Lung microvascular endothelial cell (primary cell): ENCODE measurements around the gene HES3. TPM values are rescaled to one million over a fixed set of nuclear protein-coding genes. Genes with fewer than 3 reads are reported as not detected.

ENCODE experiments used
- DNase-seq, 2 donors: peaks; one replicate each; pipeline versions ENCODE4 v3.0.0 to v3.0.0-alpha.2; 2010; ENCODE audit warnings: low read depth in 2 of 2
- total RNA-seq: library from RNA; depleted of rRNA; stranded (reverse); fragments of >200 nt; gene quantifications from 2 replicates; pipeline ENCODE4 v1.2.1, GENCODE V29; 2014

HES3 gene, protein sequence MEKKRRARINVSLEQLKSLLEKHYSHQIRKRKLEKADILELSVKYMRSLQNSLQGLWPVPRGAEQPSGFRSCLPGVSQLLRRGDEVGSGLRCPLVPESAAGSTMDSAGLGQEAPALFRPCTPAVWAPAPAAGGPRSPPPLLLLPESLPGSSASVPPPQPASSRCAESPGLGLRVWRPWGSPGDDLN
- total RNA-seq, result not detected in 2 replicates

DNA sequence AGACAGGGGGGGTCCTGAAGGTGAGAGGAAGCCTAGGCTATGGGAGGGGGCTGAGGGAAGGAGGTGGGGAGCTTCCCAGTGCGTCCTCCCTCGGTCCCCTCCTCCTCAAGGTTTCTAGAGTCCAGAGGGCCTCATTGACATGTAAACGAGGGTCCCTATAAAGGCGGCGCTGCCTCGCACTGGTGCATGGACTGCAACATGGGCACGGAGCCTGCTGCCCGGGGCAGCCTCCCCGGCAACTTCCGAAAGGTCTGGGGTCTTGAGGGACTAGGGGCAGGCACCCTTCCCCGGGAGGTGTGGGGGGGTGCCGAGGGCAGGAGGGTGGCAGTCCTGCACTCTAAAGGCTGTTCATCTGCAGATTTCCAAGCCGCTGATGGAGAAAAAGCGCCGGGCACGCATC, at the start of gene HES3:
Gene HES3 (plus strand): TSS at position 187 of the 400 bp plus-strand sequence. CDS start 187 bp downstream, at position 374.
- DNase-seq, result no peak

DNA sequence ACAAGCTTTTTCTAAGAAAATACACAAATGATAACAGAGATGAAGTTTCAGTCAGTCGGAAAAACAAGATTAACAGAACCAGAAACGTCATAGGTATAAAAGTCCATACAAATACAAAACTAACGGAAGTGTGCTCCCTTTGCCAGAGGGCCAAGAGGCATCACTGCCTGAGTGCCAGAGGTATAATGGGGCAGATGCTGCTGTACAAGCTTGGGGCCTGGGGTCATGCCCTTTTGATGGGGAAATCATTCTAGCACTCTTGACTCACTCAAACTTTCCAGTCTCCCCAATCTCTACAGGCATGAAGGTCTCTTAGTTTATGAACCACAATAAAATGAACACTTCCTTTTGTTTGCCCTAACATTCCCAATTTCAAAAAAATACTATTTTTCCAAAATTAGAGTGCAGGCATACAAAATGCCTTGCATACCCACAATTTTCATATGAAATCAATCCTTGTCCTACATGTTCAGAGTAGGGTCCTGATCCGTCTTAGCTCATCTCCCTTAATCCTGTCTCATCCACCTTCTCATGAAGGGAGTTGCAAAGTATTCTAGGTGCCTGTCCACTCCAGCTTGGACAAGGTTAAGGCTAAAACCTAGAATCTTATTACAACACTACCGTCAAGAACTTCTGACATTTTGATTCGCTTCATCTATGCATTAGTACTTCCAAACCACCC, 46.1 kb upstream of the HES3 start:
- DNase-seq, result no peak

DNA sequence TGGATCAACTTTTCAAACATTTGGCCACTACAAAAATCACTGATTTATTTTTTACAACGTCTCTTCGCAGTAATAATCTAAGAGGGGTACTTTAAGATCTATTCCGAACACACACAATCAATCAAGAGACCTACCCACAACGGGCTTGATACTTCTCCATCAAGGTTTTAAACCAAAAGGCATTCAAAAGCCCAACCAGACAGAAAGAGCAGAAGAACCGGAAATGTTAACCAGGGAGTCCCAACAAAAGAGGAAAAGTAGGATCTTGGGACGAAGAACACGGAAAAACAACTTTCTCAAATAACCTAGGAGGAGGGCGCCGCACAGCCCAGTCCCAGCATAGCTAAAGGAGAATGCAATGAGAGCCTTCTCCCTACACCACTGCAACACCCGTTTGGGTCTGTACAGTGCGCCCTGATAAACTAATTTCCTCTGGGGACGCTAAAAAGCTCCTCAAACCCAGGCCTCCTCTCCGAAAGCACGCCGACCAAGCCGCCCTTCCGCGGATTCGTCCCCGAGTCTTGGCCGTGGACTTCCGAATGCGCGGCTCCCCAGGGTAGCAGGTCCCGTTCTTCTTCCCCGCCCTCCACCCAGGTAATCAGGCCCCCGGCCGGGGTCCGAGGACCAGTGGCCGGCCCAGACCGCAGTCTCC, 45.2 kb upstream of the HES3 start:
- peak; percentile 39 to 40 for DNase-seq

DNA sequence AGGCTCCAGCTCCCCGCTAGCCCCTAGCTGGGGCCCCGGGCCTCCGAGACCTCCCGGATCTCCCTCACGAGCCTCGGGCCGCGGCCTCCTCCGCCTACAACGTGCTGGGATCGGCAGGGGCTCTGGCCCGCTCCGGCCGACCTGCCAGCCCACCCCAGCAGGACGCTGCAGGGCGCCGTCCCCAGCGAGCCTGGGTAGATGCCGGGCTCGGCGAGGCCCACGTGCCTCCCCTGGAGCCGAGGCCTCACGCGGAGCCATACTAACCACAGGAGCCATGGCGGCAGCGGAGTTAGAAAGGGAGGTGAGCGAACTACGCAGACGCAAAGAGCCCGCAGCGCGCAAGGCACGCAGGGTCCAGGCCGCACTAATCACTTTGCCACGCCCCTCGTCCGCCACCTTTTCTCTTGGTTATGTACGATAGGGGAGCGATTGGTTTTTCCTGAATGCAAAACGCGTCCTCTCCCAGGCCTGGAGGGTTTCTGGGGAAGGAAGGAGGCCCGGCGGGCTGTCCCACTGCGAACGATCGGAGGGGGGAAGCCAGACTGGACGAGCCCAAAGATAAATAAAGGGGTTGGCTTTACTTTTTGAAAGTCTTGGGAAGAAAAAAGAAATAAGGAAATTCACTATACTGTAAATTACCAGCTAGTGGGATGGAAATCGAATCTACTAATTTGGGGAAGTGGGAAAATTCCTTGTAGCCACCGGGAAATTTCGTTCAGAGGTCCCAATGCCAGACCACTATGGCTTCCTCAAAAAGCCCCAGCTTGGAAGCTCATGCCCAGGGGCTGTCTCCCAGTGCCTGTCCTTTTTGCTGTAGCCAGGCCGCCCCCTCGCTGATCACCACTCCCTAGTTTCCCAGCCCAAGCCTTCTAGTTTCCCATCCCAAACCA, 44.4 kb upstream of the HES3 start, which contains the start of gene RPL22:
Gene RPL22 (minus strand): TSS at position 298 of the 890 bp plus-strand sequence. CDS start 22 bp downstream, at position 276.
- DNase-seq, result peak; percentile 99

DNA sequence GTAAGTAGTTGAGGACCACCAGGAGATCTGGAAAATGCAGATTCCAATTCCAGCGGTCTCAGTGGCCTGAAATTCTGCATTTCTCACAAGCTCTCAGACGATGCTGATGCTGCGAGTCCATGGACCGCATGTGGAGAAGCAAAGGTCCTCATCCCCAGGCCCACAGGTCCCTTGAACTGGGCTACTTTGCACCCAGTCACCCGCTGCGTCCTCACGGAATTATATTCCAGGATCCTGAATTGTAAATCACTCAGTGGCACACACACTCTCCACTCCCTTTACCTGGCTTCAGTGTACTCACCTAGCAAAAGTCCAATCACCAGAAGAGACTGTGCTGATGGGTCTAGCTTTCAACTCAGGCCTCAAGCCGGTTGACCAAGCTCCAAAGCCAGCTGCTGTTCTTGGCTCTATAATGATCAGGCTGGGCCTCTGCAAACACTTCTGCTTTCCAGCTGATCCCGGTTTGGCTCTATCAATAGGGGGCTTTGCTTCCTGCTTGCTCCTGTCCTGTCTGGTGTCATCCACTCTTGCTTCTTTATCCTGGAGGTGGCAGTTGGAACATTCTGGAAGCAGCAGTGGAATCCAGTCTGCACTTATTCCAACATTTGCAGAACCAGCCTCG, 43.7 kb upstream of the HES3 start:
- DNase-seq, result no peak

DNA sequence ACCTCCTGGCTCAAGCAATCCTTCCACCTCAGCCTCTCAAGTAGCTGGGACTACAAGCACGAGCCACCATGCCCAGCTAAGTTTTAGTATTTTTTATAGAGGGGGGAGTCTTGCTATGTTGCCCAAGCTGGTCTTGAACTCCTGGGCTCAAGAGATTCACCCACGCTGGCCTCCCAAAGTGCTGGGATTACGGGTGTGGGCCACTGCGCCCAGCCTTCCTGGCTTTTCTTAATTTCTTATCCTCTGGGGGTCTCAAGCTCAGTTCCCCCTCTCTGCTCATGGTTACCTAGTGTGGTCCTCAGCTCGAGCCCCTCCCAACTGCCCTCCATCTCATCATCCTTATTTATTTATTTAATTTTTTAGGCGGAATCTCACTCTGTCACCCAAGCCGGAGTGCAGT, 41.7 kb upstream of the HES3 start:
- DNase-seq, result no peak

DNA sequence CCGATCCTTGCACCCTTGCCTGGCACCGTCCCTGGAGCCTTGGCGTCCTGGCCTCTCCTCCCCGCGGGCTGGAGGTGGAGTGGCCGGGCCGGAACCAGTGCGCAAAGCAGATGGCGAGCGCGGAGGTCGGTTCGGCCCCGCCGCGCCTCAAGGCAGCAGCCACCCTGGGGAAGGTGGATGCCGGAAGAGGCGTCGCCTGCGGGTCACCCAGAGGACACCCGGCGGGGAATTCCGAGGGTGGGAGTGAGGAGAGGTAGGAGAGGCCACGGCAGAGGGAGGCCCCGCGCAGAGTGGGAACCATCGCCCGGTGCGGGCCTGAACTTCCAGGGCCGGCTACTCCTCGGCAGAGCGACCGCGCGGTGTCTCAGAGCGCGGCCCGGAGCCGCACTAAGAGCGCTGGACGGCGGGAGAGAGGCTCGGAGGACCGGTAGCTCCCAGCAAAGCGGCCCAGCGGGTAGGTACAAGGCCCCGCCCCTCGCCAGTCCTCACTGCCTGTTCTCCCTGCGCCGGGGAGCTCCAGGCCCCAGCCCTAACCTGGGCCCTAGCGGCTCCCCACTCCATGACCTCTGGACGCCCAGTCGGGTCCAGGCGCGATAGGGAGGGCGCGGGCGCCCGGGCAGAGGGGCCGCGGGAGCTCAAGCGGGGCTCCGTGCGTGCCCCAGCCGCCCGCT, 38.0 kb upstream of the HES3 start, which contains the start of gene RNF207:
Gene RNF207 (plus strand): TSS at position 271 of the 671 bp plus-strand sequence. CDS start 417 bp downstream, outside the sequence.
- peak; percentile 43 to 47 for DNase-seq

DNA sequence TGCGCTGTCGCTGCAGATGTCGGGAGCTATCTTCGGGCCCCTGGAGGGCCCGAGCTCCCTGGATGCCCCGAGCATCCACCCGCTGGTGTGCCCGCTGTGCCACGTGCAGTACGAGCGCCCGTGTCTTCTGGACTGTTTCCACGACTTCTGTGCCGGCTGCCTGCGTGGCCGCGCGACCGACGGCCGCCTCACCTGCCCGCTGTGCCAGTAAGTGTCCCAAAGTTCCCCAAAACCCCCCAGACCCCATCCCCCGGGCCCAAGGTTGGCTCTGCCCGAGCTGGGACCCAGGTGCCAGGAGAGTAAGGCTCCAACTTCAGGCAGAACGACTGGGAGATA, 37.5 kb upstream of the HES3 start:
- DNase-seq, result no peak

DNA sequence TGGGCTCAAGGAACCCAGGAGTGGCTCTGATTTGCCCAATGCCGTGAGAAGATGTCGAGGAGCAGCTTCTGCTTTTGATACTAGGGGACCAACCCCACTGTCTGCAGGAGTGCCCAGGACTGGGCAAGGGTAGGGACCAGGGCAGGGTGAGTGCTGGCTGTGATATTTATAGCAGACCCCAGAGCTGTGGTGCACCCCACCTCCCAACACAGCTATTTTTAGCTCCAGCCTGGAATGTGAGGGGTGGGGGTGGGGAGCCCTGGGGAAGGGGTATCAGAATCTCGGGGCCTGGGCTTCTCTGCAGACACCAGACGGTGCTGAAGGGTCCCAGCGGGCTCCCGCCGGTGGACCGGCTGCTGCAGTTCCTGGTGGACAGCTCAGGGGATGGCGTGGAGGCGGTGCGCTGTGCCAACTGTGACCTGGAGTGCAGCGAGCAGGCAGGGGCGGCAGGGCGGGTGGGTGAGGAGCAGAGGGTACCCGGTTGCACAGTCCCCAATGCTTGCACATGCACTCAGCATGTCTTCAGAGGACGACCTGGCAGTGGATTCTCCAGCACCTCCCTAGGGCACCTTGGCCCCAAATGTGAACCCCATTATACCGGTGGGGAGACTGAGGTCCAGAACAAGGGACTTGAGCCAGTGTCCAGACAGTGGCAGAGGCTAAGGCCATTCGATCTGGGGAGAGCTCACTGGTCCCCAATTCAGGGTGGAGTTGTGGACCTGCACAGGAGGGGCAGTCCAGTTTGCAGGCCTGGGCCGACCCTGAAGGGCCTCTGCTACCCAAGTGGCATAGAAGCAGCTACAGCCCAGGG, 36.7 kb upstream of the HES3 start:
- DNase-seq, result no peak

DNA sequence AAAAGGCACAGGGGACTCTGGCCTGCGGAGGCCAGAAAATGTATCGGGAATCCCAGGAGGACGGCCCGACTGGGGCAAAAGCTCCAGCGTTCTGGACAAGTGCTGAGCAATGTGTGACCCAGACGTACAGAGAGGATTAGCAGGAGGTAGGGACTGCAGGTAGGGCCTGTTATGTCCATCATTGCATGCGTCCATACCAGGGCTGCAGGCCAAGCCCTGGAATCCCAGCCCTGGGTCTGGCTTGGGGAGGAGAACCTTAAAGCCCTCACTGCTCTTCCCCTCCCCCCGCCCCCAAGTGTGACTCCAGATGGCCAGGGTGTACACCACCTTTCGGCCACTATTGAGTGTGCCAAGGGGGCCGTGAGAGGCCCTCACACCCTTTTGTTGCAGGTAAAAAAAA, 36.1 kb upstream of the HES3 start:
- no peak for DNase-seq

DNA sequence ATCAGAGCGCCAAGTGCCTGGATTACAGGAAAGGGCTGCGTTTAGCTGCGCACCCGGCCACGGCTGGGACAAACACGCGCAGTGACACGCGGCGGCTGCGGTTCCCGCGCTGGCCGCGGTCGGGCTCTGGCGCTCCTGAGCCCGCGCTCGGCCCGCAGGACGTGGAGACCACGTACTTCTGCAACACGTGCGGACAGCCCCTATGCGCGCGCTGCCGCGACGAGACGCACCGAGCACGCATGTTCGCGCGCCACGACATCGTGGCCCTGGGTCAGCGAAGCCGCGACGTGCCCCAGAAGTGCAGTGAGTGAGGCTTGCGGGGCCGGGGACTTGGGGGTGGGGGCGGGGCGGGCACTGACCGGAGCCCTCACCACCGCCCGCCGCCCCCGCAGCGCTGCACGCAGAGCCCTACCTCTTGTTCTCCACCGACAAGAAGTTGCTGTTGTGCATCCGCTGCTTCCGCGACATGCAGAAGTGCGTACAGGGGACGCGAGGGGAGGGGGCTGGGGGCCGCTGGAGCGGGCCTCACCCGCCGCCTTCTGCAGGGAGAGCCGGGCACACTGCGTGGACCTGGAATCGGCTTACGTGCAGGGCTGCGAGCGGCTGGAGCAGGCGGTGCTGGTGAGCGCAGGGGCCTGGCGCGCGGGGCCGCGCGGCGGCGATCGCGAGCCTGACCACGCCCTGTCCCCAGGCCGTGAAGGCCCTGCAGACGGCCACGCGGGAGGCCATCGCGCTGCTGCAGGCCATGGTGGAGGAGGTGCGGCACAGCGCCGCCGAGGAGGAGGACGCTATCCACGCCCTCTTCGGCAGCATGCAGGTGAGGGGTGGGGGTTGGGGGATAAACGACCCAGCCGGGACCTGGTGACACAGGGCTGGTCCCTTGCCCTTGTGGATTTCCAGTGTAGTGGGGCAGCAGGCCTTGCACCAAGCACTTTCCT, 35.0 kb upstream of the HES3 start:
- DNase-seq, result peak; percentile 68 to 81

DNA sequence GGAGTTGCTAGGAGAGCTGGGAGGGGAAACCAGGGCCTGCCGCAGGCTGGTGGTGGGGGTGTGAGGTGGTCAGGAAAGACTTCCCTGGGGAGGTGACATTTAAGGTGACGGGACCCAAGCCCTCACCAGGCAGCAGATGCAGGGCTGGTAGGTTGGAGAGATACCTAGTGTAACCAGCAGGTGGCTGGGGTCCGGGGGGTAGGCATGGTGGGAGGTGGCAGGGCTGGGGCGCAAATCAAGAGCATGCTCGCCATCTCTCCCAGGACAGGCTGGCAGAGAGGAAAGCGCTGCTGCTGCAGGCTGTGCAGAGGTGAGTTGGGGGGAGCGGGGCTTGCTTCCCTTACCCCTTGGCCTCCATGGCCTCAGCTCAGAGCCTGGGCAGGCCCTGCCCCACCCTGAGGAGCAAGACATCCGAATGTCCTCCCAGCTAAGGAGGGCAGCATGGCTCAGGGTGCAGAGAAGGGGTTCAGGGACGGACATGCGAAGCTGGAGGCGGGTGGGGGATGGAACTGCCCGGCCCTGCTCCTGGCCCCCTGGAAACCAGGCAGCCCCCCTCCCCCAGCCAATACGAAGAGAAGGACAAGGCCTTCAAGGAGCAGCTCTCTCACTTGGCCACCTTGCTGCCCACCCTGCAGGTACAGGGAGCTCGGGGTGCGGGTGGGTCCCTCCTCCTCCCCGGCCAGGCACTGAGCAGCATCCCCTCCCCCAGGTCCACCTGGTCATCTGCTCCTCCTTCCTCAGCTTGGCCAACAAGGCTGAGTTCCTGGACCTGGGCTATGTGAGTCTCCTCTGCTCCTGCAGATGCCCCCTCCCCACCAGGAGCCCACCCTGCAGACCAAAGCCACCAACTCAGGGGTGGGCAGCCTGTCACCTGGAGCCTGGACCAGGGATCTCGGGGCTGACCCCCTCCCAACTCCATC, 34.1 kb upstream of the HES3 start:
- DNase-seq, result no peak

DNA sequence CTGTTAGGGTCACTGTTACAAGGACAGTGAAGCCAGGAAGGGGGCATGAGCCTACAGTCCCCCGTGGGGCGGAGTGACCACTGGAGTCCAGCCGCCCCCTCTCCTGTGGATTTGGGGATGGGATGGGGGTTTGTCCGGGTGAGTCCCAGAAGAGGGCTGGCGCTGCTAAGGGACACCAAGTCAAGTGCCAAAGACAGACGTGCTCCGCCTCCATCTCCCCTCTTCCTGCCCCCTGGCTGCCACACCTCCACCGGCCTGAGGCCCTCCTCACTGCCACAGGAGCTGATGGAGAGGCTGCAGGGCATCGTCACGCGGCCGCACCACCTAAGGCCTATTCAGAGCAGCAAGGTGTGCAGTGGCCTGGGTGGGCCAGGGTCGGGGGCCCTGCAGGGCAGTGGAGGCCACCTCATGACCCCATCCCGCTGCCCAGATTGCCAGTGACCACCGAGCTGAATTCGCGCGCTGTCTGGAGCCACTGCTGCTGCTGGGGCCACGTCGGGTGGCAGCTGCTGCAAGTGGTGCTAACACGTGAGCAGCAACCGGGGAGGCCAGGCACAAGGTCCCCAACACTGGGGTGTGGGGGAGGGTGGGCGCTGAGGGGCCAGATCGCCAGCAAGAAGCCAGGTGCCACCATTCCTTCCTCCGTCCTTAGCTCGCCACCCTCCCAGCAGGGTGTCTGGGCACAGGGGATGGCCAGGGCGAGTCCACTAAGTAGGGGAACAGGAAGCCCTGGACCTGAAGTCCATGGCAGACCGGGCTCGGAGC, 33.2 kb upstream of the HES3 start:
- no peak for DNase-seq

DNA sequence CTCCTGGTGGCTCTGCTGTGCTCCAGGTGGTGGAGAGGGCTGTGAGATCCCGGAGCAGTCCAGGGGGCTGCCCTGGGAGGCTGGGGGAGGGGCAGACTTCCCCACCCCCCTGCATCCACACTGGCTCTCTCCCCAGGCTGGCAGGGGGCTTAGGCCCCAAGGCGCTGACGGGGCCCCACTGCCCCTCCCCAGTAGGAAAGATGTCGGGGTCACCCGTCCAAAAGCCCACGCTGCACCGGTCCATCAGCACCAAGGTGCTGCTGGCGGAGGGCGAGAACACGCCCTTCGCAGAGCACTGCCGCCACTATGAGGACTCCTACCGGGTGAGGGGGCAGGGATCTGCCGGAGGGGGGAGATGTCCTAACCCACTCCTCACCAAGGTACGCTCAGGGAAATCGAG, 32.2 kb upstream of the HES3 start:
- no peak for DNase-seq

DNA sequence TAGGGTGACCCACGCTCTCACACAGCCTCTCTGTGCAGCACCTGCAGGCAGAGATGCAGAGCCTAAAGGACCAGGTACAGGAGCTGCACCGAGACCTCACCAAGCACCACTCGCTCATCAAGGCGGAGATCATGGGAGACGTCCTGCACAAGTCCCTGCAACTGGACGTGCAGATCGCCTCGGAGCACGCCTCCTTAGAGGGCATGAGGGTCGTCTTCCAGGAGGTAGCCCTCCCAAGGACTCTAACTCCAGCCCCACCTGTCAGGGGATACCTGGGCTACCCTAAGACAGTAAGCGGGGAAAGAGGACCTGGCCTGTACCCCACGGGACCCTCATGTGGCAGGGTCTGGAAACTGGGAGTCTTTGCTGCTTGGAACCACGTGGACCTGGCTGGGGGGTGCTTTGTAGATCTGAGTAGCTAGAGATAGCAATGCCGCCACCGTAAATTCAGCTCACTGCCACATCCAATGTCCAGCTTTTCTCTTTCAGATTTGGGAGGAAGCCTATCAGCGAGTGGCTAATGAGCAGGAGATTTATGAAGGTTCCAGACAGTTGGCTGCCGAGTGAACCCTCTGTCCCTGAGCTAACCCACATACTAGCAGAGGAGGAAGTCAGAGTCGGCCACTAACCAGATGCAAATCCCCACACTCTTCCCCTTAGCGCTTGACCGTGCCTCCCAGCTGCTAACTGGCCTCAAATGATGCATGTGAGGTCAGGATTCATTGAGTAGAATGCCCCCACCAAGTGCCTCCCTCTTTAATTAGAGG, 31.6 kb upstream of the HES3 start:
- no peak for DNase-seq
